Right lung (tissue), 5 donors: Measurements from ENCODE around the gene TUG1. TPM values are rescaled to one million over a fixed set of nuclear protein-coding genes. Genes with fewer than 3 reads are reported as not detected.

Experiments used
- DNase-seq, 2 donors: peaks; one replicate each; pipeline ENCODE4 v3.0.0-alpha.2; 2013
- polyA plus RNA-seq, 5 donors: library from polyadenylated mRNA; unstranded; fragments of 120-200 nt; gene quantifications; one replicate each; pipeline versions ENCODE4 v1.2.1 to v1.2.3, GENCODE V29; 2013; ENCODE audit warnings: inconsistent platforms in 1 of 5, low replicate concordance in 1 of 5; ENCODE audit not compliant: insufficient read length in 5 of 5, insufficient read depth in 1 of 5

Gene TUG1
- polyA plus RNA-seq, 5 donors: 162 to 280 (median 246) TPM

GRCh38 chr22:30946354-30946753, 22.7 kb upstream of the TUG1 start:
- no peak for DNase-seq

DNA sequence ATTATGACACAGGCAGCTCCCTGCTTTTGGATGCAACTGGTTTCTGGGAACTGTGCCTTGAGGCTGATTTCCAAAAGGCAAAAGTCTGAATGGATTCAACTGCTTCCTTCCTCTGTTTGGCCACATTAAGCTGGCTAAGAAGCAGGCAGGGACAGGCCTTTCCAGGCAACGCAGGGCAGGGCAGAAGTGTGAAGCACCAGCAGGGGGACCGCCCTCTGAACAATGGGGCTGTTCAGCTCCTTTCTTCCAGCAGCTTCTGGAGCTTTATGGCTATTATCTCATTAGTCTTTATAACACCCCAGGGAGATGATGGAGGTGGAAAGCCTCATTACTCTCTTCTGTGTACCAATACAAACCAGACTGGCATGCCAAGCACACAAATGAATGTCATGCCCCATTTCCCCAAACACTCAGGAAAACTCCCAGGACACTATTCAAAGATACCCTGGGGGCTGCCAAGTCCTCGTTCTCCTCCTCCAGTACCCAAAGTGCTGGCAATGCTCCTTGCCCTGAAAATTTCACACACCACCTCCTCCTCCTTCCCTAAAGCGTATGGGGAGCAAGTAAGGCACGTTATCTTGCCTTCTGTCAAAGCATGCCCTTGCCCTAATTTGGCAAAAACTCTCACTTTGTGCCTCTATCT, 21.8 kb upstream of the TUG1 start:
- DNase-seq: no peak

- DNase-seq: peak; percentile 23 to 64
Measured at GRCh38 chr22:30947816-30948454, 21.1 kb upstream of the TUG1 start.

DNA sequence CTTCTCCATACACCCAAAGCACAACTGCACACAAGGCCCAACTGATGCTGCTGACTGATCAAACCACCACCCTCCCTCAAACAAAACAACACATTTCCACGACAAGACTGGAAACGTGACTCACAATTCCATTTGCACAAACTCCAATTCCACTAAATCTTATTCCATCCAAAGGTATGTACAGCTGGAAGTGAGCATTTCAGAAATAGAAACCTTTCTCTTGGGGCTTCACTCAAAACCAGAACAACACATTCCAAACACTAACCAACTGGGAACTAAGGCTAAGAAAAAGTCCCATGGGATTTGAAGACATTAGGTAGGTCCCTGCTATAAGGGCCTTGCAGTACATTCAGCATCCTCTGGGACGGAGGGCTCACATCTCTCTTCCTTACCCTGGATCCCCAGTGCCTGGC, 20.1 kb upstream of the TUG1 start:
- DNase-seq: no peak

GRCh38 chr22:30949934-30950660, 19.0 kb upstream of the TUG1 start:
- DNase-seq: no peak

- DNase-seq: no peak
Measured at GRCh38 chr22:30953206-30953605, 15.9 kb upstream of the TUG1 start.

DNA sequence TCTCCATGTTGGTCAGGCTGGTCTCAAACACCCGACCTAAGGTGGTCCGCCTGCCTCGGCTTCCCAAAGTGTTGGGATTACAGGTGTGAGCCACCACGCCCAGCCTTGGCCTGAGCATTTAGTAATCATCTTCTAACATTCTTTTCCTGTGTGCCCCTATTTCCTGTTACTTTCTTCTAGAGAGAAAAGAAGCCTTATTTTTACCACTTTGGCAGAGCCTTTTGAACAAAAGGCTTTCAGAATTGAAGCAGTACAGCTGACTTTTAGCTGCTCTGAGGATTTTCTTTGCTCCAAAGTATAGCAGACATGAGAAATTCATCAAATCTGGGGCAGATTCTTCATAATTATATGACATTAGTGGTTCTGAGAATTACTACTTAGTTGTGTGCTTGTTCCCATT, 13.9 kb upstream of the TUG1 start:
- no peak for DNase-seq

DNA sequence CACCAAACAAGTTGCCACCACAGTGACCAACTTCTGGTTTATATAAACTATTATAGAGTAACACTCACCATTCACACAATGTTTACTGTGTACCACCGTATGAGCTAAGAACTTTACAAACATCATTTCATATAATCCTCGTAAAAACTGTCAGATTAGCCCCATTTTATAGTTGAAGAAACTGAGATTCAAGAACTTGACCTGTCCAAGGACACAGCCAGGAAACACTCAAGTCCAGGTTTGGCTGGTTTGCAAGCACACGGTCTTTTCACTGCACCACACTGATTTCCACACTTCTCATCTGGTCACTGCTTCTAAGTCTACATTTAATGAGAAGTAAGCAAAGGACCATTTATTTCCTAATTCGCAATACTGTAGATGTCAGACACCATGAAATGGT, 4.2 kb upstream of the TUG1 start:
- no peak for DNase-seq

DNA sequence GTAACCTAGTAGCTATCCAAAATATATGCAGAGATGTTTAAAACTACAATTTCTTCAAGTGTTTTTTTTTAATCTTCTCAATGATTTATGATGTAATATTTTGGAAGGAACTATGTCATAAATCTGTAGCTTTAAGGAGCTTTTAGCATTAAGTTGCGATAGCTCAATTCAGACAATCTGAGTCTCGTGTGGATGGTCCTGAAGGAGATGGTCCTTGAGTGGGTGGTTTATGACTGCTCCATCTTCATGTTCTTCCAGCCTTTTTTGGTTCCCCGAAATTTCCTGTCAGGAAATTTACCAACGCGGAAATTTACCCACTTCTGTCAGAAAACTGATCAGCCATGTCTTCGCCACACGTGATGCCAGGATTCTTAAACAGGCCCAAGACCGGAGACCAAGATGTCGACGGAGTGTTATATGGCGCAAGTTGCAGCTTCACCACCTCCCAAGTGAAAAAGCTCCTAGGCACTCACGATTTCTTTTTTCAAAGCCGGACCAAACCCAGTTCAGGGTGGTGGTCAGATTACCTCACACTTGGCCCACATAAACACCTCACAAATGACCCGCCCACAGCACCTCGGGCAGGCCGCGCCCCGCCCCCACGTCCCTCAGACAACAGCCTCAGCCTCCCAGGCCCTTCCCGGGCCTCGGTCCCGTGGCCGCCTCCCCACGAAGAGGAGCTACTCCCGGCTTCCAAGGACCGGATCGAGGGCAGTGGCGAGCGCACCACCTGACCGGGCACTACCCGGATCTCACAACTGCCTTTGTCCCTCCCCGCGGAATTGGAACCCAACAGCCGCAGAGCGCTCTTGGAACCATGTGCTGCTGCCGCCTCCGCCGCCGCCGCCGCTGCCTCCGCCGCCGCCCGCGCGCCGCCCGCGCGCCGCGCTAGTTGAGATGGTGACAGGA, 796 bp upstream of the TUG1 start, which contains the start of gene MORC2:
MORC2 (minus strand) TSS at position 760 of the 909 bp plus-strand sequence. CDS start 885 bp downstream, outside the sequence.
- peak in 1 of 2 donors; percentile 24 for DNase-seq

DNA sequence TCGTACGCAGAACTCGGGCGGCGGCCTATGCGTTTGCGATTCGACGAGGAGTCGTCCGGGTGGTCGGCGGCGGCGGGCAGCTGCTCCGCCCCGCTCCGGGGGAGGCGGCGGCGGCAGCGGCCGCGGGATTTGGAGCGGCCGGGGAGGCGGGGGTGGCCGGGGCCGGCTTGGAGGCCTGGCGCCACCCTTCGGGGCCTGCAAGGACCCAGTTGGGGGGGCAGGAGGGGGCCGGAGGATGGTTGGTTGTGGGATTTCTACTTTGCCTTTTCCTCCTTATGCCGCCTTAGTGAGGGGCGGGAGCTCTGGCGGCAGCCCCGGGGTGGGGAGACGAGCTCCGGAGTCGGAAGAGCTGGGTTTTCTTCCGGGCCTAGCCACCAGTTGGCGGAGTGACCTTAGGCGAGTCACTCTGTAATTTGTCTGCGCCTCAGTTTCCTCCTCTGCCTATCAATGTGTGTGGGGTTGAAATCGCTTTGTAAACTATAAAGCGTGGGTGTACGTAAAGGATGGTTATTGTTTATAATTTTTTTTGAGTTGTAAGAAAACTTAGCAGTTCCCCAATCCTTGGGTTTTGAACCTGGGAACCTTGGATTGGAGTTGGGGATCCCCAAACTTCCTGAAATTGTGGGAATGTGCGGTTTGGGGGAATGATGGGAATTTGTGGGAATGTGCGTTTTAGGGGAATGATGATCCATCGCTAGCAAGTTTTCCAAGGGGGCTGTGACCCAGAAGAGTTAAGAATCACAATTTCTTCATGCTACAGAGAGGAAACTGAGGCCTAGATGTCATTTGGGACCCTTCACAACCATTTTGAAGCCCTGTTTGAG, 679 bp downstream of the TUG1 start:
- DNase-seq: peak in 1 of 2 donors; percentile 32

GRCh38 chr22:30970356-30970746, 1.3 kb downstream of the TUG1 start:
- no peak for DNase-seq

DNA sequence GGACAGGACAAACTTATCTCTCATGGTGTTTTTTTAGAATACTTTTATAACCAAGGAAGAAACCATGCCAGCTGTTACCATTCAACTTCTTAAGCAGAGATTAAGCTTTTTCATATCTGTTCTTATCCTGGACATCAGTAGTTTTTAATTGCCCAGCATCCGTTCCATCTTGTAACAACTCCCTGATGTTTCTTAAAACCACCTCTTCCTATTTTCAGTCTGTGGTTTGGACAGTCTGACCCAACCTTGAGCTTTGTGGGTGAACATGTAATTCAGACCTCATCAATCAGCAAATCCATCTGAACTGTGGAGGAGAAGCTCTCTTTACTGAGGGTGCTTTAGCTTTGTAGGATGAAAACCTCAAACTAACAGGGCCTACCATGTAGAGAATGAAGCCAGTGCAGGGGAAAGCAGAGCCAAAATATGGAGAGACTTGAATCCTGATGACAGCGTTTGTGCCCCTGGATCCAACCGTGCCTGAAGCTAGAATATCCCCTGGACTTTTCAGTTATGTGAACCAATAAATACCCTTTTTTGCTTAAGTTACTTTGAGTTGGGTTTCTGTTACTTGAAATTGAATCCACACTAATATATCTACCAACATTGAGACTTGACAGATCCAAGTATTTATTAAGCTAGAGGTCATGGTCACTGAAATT, 9.4 kb downstream of the TUG1 start:
- no peak for DNase-seq

- DNase-seq: no peak
Measured at GRCh38 chr22:30979932-30980331, 10.9 kb downstream of the TUG1 start.

- no peak for DNase-seq
Measured at GRCh38 chr22:30982512-30982911, 13.4 kb downstream of the TUG1 start.

GRCh38 chr22:30984317-30984716, 15.3 kb downstream of the TUG1 start:
- DNase-seq: no peak

GRCh38 chr22:30985561-30986208, 16.6 kb downstream of the TUG1 start:
- DNase-seq: no peak

- DNase-seq: no peak
Measured at GRCh38 chr22:30989474-30989873, 20.4 kb downstream of the TUG1 start.

DNA sequence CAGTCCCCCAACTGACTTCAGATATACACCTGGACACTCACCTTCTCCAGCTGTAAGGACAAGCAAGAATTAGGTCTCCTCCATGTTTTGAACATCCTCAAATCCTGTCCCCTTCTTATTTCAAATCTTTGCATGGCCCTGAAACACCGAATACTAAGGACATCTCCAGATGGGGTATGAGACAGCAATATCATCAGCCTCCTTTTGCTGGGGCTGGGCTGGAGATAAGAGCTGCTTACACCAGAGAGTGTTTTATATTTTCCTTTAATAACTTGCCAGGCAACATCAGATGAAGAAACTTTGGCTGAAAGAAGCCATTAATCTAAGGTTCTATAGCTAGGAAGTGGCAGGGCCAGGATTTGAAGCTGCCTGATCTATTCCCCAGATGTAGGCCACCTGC, 21.6 kb downstream of the TUG1 start:
- no peak for DNase-seq

GRCh38 chr22:30992565-30992964, 23.5 kb downstream of the TUG1 start:
- no peak for DNase-seq

GRCh38 chr22:30994960-30995359, 25.9 kb downstream of the TUG1 start:
- DNase-seq: no peak
